ENCODE measurements around the gene CRYBG1.
"Not testable (repeated sequence)": the region's sequence is repeated elsewhere in the genome, so short reads cannot be mapped to it uniquely, and the experiment has no call there.

Gene CRYBG1

GRCh38 chr6:106508277-106508676, 147.8 kb downstream of the CRYBG1 start:
- no peak for DNase-seq (ENCODE audit: low read depth, low spot score)

- DNase-seq (ENCODE audit: low read depth, low spot score) = no peak
Observed at GRCh38 chr6:106508834-106509233, 148.3 kb downstream of the CRYBG1 start.

- DNase-seq (ENCODE audit: low read depth, low spot score) = peak; percentile 39
Observed at GRCh38 chr6:106509420-106510089, 149.0 kb downstream of the CRYBG1 start.

GRCh38 chr6:106510090-106510970, 149.8 kb downstream of the CRYBG1 start:
- peak; percentile 51 for DNase-seq (ENCODE audit: low read depth, low spot score)

- DNase-seq (ENCODE audit: low read depth, low spot score) = peak; percentile 61
Observed at GRCh38 chr6:106511288-106512047, 151.0 kb downstream of the CRYBG1 start.

- peak; percentile 58 for DNase-seq (ENCODE audit: low read depth, low spot score)
Observed at GRCh38 chr6:106512048-106512967, 151.8 kb downstream of the CRYBG1 start.

GRCh38 chr6:106512968-106513574, 152.6 kb downstream of the CRYBG1 start:
- DNase-seq (ENCODE audit: low read depth, low spot score) = no peak

- no peak for DNase-seq (ENCODE audit: low read depth, low spot score)
Observed at GRCh38 chr6:106513808-106514582, 153.5 kb downstream of the CRYBG1 start.

GRCh38 chr6:106514583-106514885, 154.0 kb downstream of the CRYBG1 start:
- no peak for DNase-seq (ENCODE audit: low read depth, low spot score)

GRCh38 chr6:106515582-106515981, 155.1 kb downstream of the CRYBG1 start:
- not testable (repeated sequence) for DNase-seq (ENCODE audit: low read depth, low spot score)

GRCh38 chr6:106516616-106517015, 156.1 kb downstream of the CRYBG1 start:
- DNase-seq (ENCODE audit: low read depth, low spot score) = no peak

GRCh38 chr6:106517706-106518105, 157.2 kb downstream of the CRYBG1 start:
- no peak for DNase-seq (ENCODE audit: low read depth, low spot score)

GRCh38 chr6:106518748-106519147, 158.2 kb downstream of the CRYBG1 start:
- DNase-seq (ENCODE audit: low read depth, low spot score) = no peak

- DNase-seq (ENCODE audit: low read depth, low spot score) = no peak
Observed at GRCh38 chr6:106519460-106520394, 159.2 kb downstream of the CRYBG1 start.

- DNase-seq (ENCODE audit: low read depth, low spot score) = no peak
Observed at GRCh38 chr6:106520711-106521401, 160.3 kb downstream of the CRYBG1 start.

- DNase-seq (ENCODE audit: low read depth, low spot score) = no peak
Observed at GRCh38 chr6:106522562-106523250, 162.2 kb downstream of the CRYBG1 start.

GRCh38 chr6:106525107-106525881, 164.8 kb downstream of the CRYBG1 start:
- no peak for DNase-seq (ENCODE audit: low read depth, low spot score)

Data from ELF-1 (cell line).